H9 (cell line): ENCODE results near the gene EPN3. TPM values are rescaled to one million over a fixed set of nuclear protein-coding genes. Genes with fewer than 3 reads are reported as not detected.

Experiments used
- DNase-seq: peaks from one replicate; pipeline ENCODE4 v3.0.0-alpha.2; 2017
- H2AFZ ChIP-seq: one replicate; pipeline ENCODE4 v1.6.1; 2013; ENCODE audit warnings: mild to moderate bottlenecking, low read length, control low read depth, moderate library complexity
- H2AK5ac ChIP-seq: 2 replicates; pipeline ENCODE4 v1.6.1; 2013; ENCODE audit warnings: low read length, control low read depth, mixed read lengths; ENCODE audit not compliant: insufficient read length
- H2BK120ac ChIP-seq: one replicate; pipeline ENCODE4 v1.6.1; 2013; ENCODE audit warnings: low read depth, mild to moderate bottlenecking, low read length, control low read depth, inconsistent platforms; ENCODE audit not compliant: poor library complexity, severe bottlenecking
- H2BK12ac ChIP-seq: 2 replicates; pipeline ENCODE4 v1.6.1; 2013; ENCODE audit warnings: low read length, control low read depth, mixed read lengths, low read depth; ENCODE audit not compliant: insufficient read length
- H2BK15ac ChIP-seq: 2 replicates; pipeline ENCODE4 v1.6.1; 2013; ENCODE audit warnings: low read depth, low read length, control low read depth
- H2BK20ac ChIP-seq: one replicate; pipeline ENCODE4 v1.6.1; 2013; ENCODE audit warnings: low read depth, mild to moderate bottlenecking, low read length, control low read depth, inconsistent platforms; ENCODE audit not compliant: poor library complexity, severe bottlenecking
- H2BK5ac ChIP-seq: 2 replicates; pipeline ENCODE4 v1.6.1; 2013; ENCODE audit warnings: low read length, control low read depth, mixed read lengths; ENCODE audit not compliant: insufficient read length
- H3K14ac ChIP-seq: 2 replicates; pipeline ENCODE4 v1.6.1; 2013; ENCODE audit warnings: low read length, control low read depth; ENCODE audit not compliant: insufficient read depth
- H3K18ac ChIP-seq: 2 replicates; pipeline ENCODE4 v1.6.1; 2013; ENCODE audit warnings: low read depth, mild to moderate bottlenecking, mixed read lengths, low read length, control low read depth; ENCODE audit not compliant: insufficient read length
- H3K23ac ChIP-seq: 2 replicates; pipeline ENCODE4 v1.6.1; 2013; ENCODE audit warnings: low read length, control low read depth, mixed read lengths, low read depth; ENCODE audit not compliant: insufficient read length
- H3K23me2 ChIP-seq: 2 replicates; pipeline ENCODE4 v1.6.1; 2013; ENCODE audit warnings: low read depth, mild to moderate bottlenecking, mixed read lengths, low read length, control low read depth; ENCODE audit not compliant: insufficient read length, poor library complexity, severe bottlenecking
- H3K27ac ChIP-seq: 2 replicates; pipeline ENCODE4 v1.5.1; 2013; ENCODE audit warnings: low read length, control low read depth, mixed read lengths, low read depth; ENCODE audit not compliant: insufficient read length
- H3K27me3 ChIP-seq: 2 replicates; pipeline ENCODE4 v1.6.1; 2013; ENCODE audit warnings: low read length, control low read depth, inconsistent platforms; ENCODE audit not compliant: insufficient read depth
- H3K4ac ChIP-seq: 2 replicates; pipeline ENCODE4 v1.6.1; 2013; ENCODE audit warnings: low read depth, mild to moderate bottlenecking, control low read depth, inconsistent platforms, low read length, moderate library complexity
- H3K4me1 ChIP-seq: 2 replicates; pipeline ENCODE4 v1.6.1; 2013; ENCODE audit warnings: low read length, control low read depth, inconsistent platforms; ENCODE audit not compliant: insufficient read depth
- H3K4me2 ChIP-seq: 2 replicates; pipeline ENCODE4 v1.6.1; 2013; ENCODE audit warnings: low read length, control low read depth, mixed read lengths; ENCODE audit not compliant: insufficient read length, insufficient read depth
- H3K56ac ChIP-seq: 2 replicates; pipeline ENCODE4 v1.6.1; 2013; ENCODE audit warnings: low read depth, mild to moderate bottlenecking, mixed read lengths, low read length, control low read depth; ENCODE audit not compliant: insufficient read length
- H3K79me1 ChIP-seq: 2 replicates; pipeline ENCODE4 v1.6.1; 2013; ENCODE audit warnings: low read depth, mild to moderate bottlenecking, moderate library complexity, low read length, control low read depth, inconsistent platforms; ENCODE audit not compliant: insufficient read depth, poor library complexity, severe bottlenecking
- H3K79me2 ChIP-seq: 2 replicates; pipeline ENCODE4 v1.6.1; 2013; ENCODE audit warnings: low read length, control low read depth, inconsistent platforms; ENCODE audit not compliant: insufficient read depth
- H3K9ac ChIP-seq: 2 replicates; pipeline ENCODE4 v1.6.1; 2013; ENCODE audit warnings: low read length, control low read depth, mixed read lengths; ENCODE audit not compliant: insufficient read length; ENCODE audit errors: extremely low read depth
- H3K9me3 ChIP-seq: one replicate; pipeline ENCODE4 v1.6.1; 2013; ENCODE audit warnings: low read depth, low read length, inconsistent platforms; ENCODE audit not compliant: control insufficient read depth
- H3T11ph ChIP-seq: one replicate; pipeline ENCODE4 v1.6.1; 2013; ENCODE audit warnings: mild to moderate bottlenecking, low read length, control low read depth, inconsistent platforms
- H4K20me1 ChIP-seq: one replicate; pipeline ENCODE4 v1.6.1; 2013; ENCODE audit not compliant: control insufficient read depth, insufficient read length, insufficient read depth
- H4K5ac ChIP-seq: 2 replicates; pipeline ENCODE4 v1.6.1; 2013; ENCODE audit warnings: low read depth, mild to moderate bottlenecking, mixed read lengths, low read length, control low read depth; ENCODE audit not compliant: insufficient read length
- H4K8ac ChIP-seq: replicated peaks from 2 replicates; pipeline ENCODE4 v1.6.1; 2013; ENCODE audit warnings: low read length, control low read depth, mixed read lengths, low read depth; ENCODE audit not compliant: insufficient read length
- H4K91ac ChIP-seq: 2 replicates; pipeline ENCODE4 v1.6.1; 2013; ENCODE audit warnings: low read depth, mild to moderate bottlenecking, moderate library complexity, mixed read lengths, low read length, control low read depth; ENCODE audit not compliant: insufficient read length
- H3K27ac Mint-ChIP-seq, 3 experiments: 2 replicates in 2 of 3; 3 replicates in 1 of 3; pipeline ENCODE4 v1.8.0; 2020 to 2021; ENCODE audit warnings: mixed read lengths in 3 of 3, mild to moderate bottlenecking in 1 of 3, moderate library complexity in 1 of 3
- H3K27me3 Mint-ChIP-seq: 2 replicates; pipeline ENCODE4 v1.8.0; 2021; ENCODE audit warnings: low read depth, mild to moderate bottlenecking, moderate library complexity, mixed read lengths
- H3K36me3 Mint-ChIP-seq, 3 experiments: 2 replicates in 2 of 3; 3 replicates in 1 of 3; pipeline ENCODE4 v1.8.0; 2020 to 2021; ENCODE audit warnings: low read depth in 3 of 3, mixed read lengths in 3 of 3; ENCODE audit not compliant: insufficient read depth in 1 of 3
- H3K4me1 Mint-ChIP-seq, 2 experiments: 2 replicates each; pipeline ENCODE4 v1.8.0; 2020; ENCODE audit warnings: mixed read lengths in 2 of 2
- H3K4me3 Mint-ChIP-seq, 2 experiments: 2 replicates in 1 of 2; 3 replicates in 1 of 2; pipeline ENCODE4 v1.8.0; 2020 to 2021; ENCODE audit warnings: mild to moderate bottlenecking in 2 of 2, mixed read lengths in 2 of 2, moderate library complexity in 1 of 2
- H3K9me3 Mint-ChIP-seq, 2 experiments: 2 replicates in 1 of 2; 3 replicates in 1 of 2; pipeline ENCODE4 v1.8.0; 2020; ENCODE audit warnings: mild to moderate bottlenecking in 2 of 2, mixed read lengths in 2 of 2, moderate library complexity in 1 of 2
- CTCF ChIP-seq: fragments of 200-600 bp; sonication (generic); conservative IDR thresholded peaks from 3 replicates; pipeline ENCODE4 v1.8.0; 2021; ENCODE audit warnings: antibody characterized with exemption, mild to moderate bottlenecking
- WGBS: extraction: QIAGEN DNeasy Blood & Tissue Kit; methylation state at CpG from one replicate; pipeline ENCODE4 v1.1.7; 2013; ENCODE audit warnings: missing lambda C conversion rate, low lambda C conversion rate, mixed read lengths; ENCODE audit not compliant: insufficient read length; ENCODE audit errors: extremely low coverage; 5-methylcytosine and 5-hydroxymethylcytosine counted together
- total RNA-seq: library from RNA; stranded (reverse); gene quantifications from 2 replicates; pipeline ENCODE4 v1.2.1, GENCODE V29; 2021

The EPN3 gene
- total RNA-seq, 1 experiment from 2014 or later = 1.9 TPM

- no peak overlapping the region for H3K56ac ChIP-seq
- no peaks in the 10 kb centered on the region for H4K20me1 ChIP-seq
- H2BK15ac ChIP-seq = no peak overlapping the region
- H3K23ac ChIP-seq = no peak overlapping the region
- H2BK120ac ChIP-seq = no peak overlapping the region
- no peak overlapping the region for H3K27ac ChIP-seq
- H3K9ac ChIP-seq = no peak overlapping the region
- H2BK20ac ChIP-seq = no peak overlapping the region
- H3K27me3 ChIP-seq = no peaks in the 10 kb centered on the region; the same call in 1 of the 2 replicates
- Mint-ChIP-seq H3K9me3 (no peaks in the 10 kb centered on the region; a peak in 1 of 5 replicates), H3K36me3 (peaks cover 0 to 5% (median 0%) of the 10 kb centered on the region in 3 experiments; a peak in 3 of 7 replicates), H3K27ac (no peak overlapping the region; a peak in 1 of 7 replicates), H3K4me1 (peaks cover 39% of the 10 kb centered on the region in 2 experiments), H3K4me3 (peak overlapping the region; percentile 65 to 84), H3K27me3 (peaks cover 52% of the 10 kb centered on the region)
- WGBS = no CpG with 5 or more reads among the region's 17 CpGs
- no peaks in the 10 kb centered on the region for H3K79me1 ChIP-seq
- no peak overlapping the region for H3K14ac ChIP-seq
- H3K79me2 ChIP-seq = no peaks in the 10 kb centered on the region
- no peaks in the 10 kb centered on the region for H3K9me3 ChIP-seq
- H4K5ac ChIP-seq = no peak overlapping the region
- no peak for DNase-seq
- no peak overlapping the region for H2BK12ac ChIP-seq
- H2AK5ac ChIP-seq = no peak overlapping the region
- H3K4me2 ChIP-seq = peak overlapping the region; percentile 70
- no peak overlapping the region for H3K18ac ChIP-seq
- H2BK5ac ChIP-seq = no peak overlapping the region
- H3K4me1 ChIP-seq = peaks cover 3% of the 10 kb centered on the region; the same call in 1 of the 2 replicates
- no peak overlapping the region for H3K4ac ChIP-seq
- H2AFZ ChIP-seq = no peak overlapping the region
- no peak for TF ChIP-seq CTCF
- no peak overlapping the region for H4K8ac ChIP-seq
- H3K23me2 ChIP-seq = peaks cover 17% of the 10 kb centered on the region
- no peak overlapping the region for H3T11ph ChIP-seq
- no peak overlapping the region for H4K91ac ChIP-seq
These were observed 1.2 kb downstream of the EPN3 start for GRCh38 chr17:50533720-50534148.
